Suprapubic skin (tissue), 4 donors: Measurements from ENCODE around the gene PRX.

Experiments
- EP300 ChIP-seq: sonication (generic); formaldehyde crosslinking; IDR thresholded peaks from one replicate; pipeline ENCODE4 v1.6.1; 2017; ENCODE audit warnings: antibody characterized with exemption
- POLR2A ChIP-seq, 2 donors: fragments of 450-650 bp; IDR thresholded peaks; one replicate each; pipeline ENCODE4 v1.6.1; 2017; ENCODE audit warnings: antibody characterized with exemption in 2 of 2, mild to moderate bottlenecking in 2 of 2, moderate library complexity in 2 of 2
- POLR2AphosphoS5 ChIP-seq, 3 donors: sonication (generic); formaldehyde crosslinking; IDR thresholded peaks; one replicate each; pipeline ENCODE4 v1.6.1; 2017; ENCODE audit warnings: antibody characterized with exemption in 3 of 3
- TF ChIP-seq, protein P1 (sequence below), 2 donors: fragments of 200-600 bp in 1 of 2; fragments of 450-650 bp in 1 of 2; sonication (generic) in 1 of 2; IDR thresholded peaks; one replicate each; pipeline ENCODE4 v1.5.1; 2016 to 2019; ENCODE audit warnings: antibody characterized with exemption in 2 of 2, mild to moderate bottlenecking in 1 of 2, moderate library complexity in 1 of 2

DNA sequence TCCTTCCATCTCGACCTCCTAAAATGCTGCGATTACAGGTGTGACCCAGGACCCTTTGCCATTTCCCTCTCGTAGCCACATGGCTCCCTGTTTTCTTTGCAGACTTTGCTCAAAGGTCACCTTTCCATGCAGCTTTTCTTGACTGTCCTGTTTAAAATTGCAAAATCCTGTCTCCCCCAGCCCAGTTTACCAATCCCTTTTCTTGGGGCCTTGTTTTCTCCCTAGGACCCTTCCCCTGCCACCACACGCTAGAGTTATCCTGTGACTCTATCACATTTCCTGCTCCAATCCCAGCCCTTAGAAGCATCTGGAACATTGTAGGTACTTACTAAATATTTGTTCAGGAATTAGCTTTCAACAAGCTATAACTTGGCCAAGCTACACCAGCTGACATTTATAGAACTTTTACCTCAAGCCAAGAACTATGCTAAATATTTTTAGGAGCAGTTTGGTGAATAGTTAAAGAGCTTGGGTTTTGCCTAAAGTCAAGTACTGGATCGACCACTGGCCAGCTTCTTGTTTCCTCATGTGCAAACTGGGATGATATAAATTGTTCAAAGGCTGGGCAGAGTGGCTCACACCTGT, 40.1 kb upstream of the PRX start:
- TF ChIP-seq POLR2A (IDR thresholded peaks at IDR 0.05) (no peak), POLR2AphosphoS5 (IDR thresholded peaks at IDR 0.05) (no peak), EP300 (no peak)
- TF ChIP-seq, protein P1, sequence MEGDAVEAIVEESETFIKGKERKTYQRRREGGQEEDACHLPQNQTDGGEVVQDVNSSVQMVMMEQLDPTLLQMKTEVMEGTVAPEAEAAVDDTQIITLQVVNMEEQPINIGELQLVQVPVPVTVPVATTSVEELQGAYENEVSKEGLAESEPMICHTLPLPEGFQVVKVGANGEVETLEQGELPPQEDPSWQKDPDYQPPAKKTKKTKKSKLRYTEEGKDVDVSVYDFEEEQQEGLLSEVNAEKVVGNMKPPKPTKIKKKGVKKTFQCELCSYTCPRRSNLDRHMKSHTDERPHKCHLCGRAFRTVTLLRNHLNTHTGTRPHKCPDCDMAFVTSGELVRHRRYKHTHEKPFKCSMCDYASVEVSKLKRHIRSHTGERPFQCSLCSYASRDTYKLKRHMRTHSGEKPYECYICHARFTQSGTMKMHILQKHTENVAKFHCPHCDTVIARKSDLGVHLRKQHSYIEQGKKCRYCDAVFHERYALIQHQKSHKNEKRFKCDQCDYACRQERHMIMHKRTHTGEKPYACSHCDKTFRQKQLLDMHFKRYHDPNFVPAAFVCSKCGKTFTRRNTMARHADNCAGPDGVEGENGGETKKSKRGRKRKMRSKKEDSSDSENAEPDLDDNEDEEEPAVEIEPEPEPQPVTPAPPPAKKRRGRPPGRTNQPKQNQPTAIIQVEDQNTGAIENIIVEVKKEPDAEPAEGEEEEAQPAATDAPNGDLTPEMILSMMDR (IDR thresholded peaks at IDR 0.05), result no peak
